MM.1S (cell line): ENCODE data around the gene NCOA1.

Source experiments
- CTCF ChIP-seq: fragments of 300-600 bp; sonication (generic); IDR thresholded peaks from 2 replicates; pipeline ENCODE4 v1.5.1; 2016; ENCODE audit warnings: antibody characterized with exemption, low read length, mixed read lengths
- EZH2 ChIP-seq: fragments of 300-600 bp; sonication (generic); optimal IDR thresholded peaks from 2 replicates; pipeline ENCODE3; 2017; ENCODE audit warnings: low read depth, mild to moderate bottlenecking, antibody characterized with exemption, low read length, mixed read lengths
- EZH2phosphoT487 ChIP-seq: fragments of 300-600 bp; sonication (generic); IDR thresholded peaks from 2 replicates; pipeline ENCODE4 v1.6.1; 2018; ENCODE audit warnings: antibody characterized with exemption, low read length

- TF ChIP-seq CTCF (no peak), EZH2 (no peak), EZH2phosphoT487 (no peak)
These were observed 80.9 kb downstream of the NCOA1 start for GRCh38 chr2:24571828-24572442.
